GM23338 (cell line): ENCODE measurements around the gene AWAT1. TPM values are rescaled to one million over a fixed set of nuclear protein-coding genes. Genes with fewer than 3 reads are reported as not detected.

Experiments used
- ATAC-seq: fragments of 200-7000 bp; cut with Tn5 transposase; 3 replicates; pipeline ENCODE4 v1.9.1; 2020
- DNase-seq: peaks from one replicate; pipeline ENCODE4 v3.0.0-alpha.2; 2015; ENCODE audit warnings: low spot score
- H2AFZ ChIP-seq: fragments of 200-600 bp; sonication (generic); 2 replicates; pipeline ENCODE4 v1.8.0; 2016; ENCODE audit warnings: antibody characterized with exemption, mild to moderate bottlenecking, moderate library complexity
- H3F3A ChIP-seq: fragments of 200-600 bp; sonication (generic); replicated peaks from 2 replicates; pipeline ENCODE4 v1.8.0; 2017; ENCODE audit warnings: antibody characterized with exemption, mixed run types, low read depth
- H3K27ac ChIP-seq: fragments of 200-600 bp; sonication (generic); 2 replicates; pipeline ENCODE4 v1.6.1; 2016; ENCODE audit warnings: low read depth
- H3K27me3 ChIP-seq: fragments of 200-600 bp; sonication (generic); 2 replicates; pipeline ENCODE4 v1.8.0; 2016; ENCODE audit warnings: mild to moderate bottlenecking, mixed run types, moderate library complexity; ENCODE audit not compliant: insufficient read depth
- H3K36me3 ChIP-seq: fragments of 200-600 bp; sonication (generic); 2 replicates; pipeline ENCODE4 v1.8.0; 2016; ENCODE audit warnings: mild to moderate bottlenecking; ENCODE audit not compliant: insufficient read depth
- H3K4me1 ChIP-seq: fragments of 200-600 bp; sonication (generic); 2 replicates; pipeline ENCODE4 v1.8.0; 2016; ENCODE audit warnings: mild to moderate bottlenecking, moderate library complexity; ENCODE audit not compliant: insufficient read depth
- H3K4me2 ChIP-seq: fragments of 200-600 bp; sonication (generic); 2 replicates; pipeline ENCODE4 v1.7.1; 2017; ENCODE audit warnings: mixed run types
- H3K4me3 ChIP-seq: fragments of 200-600 bp; sonication (generic); 2 replicates; pipeline ENCODE4 v1.6.1; 2016; ENCODE audit warnings: mixed run types
- H3K79me2 ChIP-seq: fragments of 200-600 bp; sonication (generic); replicated peaks from 2 replicates; pipeline ENCODE4 v1.8.0; 2017; ENCODE audit warnings: mild to moderate bottlenecking; ENCODE audit not compliant: insufficient read depth
- H3K9me2 ChIP-seq: fragments of 200-600 bp; sonication (generic); 2 replicates; pipeline ENCODE4 v1.8.0; 2017; ENCODE audit not compliant: insufficient read depth
- H4K20me1 ChIP-seq: fragments of 200-600 bp; sonication (generic); replicated peaks from 2 replicates; pipeline ENCODE4 v1.8.0; 2017; ENCODE audit warnings: mild to moderate bottlenecking; ENCODE audit not compliant: insufficient read depth
- H3K27ac Mint-ChIP-seq: 2 replicates; pipeline ENCODE4 v1.8.0; 2020; ENCODE audit warnings: inconsistent platforms, mild to moderate bottlenecking, moderate library complexity, mixed read lengths
- H3K27me3 Mint-ChIP-seq: 3 replicates; pipeline ENCODE4 v1.8.0; 2022; ENCODE audit warnings: low read depth, mild to moderate bottlenecking, moderate library complexity, mixed read lengths, inconsistent platforms; ENCODE audit not compliant: insufficient read depth, poor library complexity
- H3K36me3 Mint-ChIP-seq: 3 replicates; pipeline ENCODE4 v1.8.0; 2021; ENCODE audit warnings: low read depth, mild to moderate bottlenecking, inconsistent platforms, moderate library complexity, mixed read lengths
- H3K4me1 Mint-ChIP-seq: 3 replicates; pipeline ENCODE4 v1.8.0; 2020; ENCODE audit warnings: mild to moderate bottlenecking, inconsistent platforms, mixed read lengths
- H3K4me3 Mint-ChIP-seq: 3 replicates; pipeline ENCODE4 v1.8.0; 2021; ENCODE audit warnings: moderate library complexity, mild to moderate bottlenecking, inconsistent platforms, mixed read lengths
- H3K9me3 Mint-ChIP-seq: 3 replicates; pipeline ENCODE4 v1.8.0; 2020; ENCODE audit warnings: moderate library complexity, mild to moderate bottlenecking, inconsistent platforms, mixed read lengths
- CREB1 ChIP-seq: fragments of 250-450 bp; sonication (Bioruptor Pico); IDR thresholded peaks from 2 replicates; pipeline ENCODE4 v1.5.0; 2020; ENCODE audit warnings: low read depth, mild to moderate bottlenecking, moderate library complexity
- CTCF ChIP-seq, 2 experiments: fragments of 200-600 bp in 1 of 2; sonication (generic) in 1 of 2; conservative IDR thresholded peaks; 2 replicates each; pipeline versions ENCODE4 v1.5.1 to v1.6.1; 2016 to 2017; ENCODE audit warnings: antibody characterized with exemption in 2 of 2, low read depth in 2 of 2, mild to moderate bottlenecking in 2 of 2, moderate library complexity in 1 of 2
- EZH2 ChIP-seq: fragments of 200-600 bp; sonication (generic); IDR thresholded peaks from one replicate; pipeline ENCODE4 v1.8.0; 2017; ENCODE audit warnings: antibody characterized with exemption, mild to moderate bottlenecking, low read depth; ENCODE audit not compliant: unreplicated experiment
- EZH2phosphoT487 ChIP-seq: fragments of 200-600 bp; sonication (generic); IDR thresholded peaks from one replicate; pipeline ENCODE4 v1.8.1; 2018; ENCODE audit warnings: antibody characterized with exemption; ENCODE audit not compliant: unreplicated experiment
- JUNB ChIP-seq: IDR thresholded peaks from one replicate; pipeline ENCODE4 v1.6.1; 2016; ENCODE audit warnings: antibody characterized with exemption; ENCODE audit not compliant: unreplicated experiment
- NANOG ChIP-seq: IDR thresholded peaks from 2 replicates; pipeline ENCODE4 v1.6.1; 2016; ENCODE audit warnings: antibody characterized with exemption, borderline replicate concordance
- POLR2AphosphoS5 ChIP-seq: IDR thresholded peaks from 2 replicates; pipeline ENCODE4 v1.6.1; 2016; ENCODE audit warnings: antibody characterized with exemption, low read depth
- STAT1 ChIP-seq: IDR thresholded peaks from one replicate; pipeline ENCODE4 v1.6.1; 2016; ENCODE audit warnings: antibody characterized with exemption; ENCODE audit not compliant: unreplicated experiment
- ZNF114 ChIP-seq: fragments of 250-450 bp; sonication (Bioruptor Pico); IDR thresholded peaks from 2 replicates; pipeline ENCODE4 v1.5.0; 2020; ENCODE audit warnings: mild to moderate bottlenecking, moderate library complexity
- ZNF331 ChIP-seq: fragments of 250-450 bp; sonication (Bioruptor Pico); IDR thresholded peaks from 2 replicates; pipeline ENCODE4 v1.5.0; 2020; ENCODE audit warnings: low read depth, mild to moderate bottlenecking, moderate library complexity
- polyA plus RNA-seq: library from polyadenylated mRNA; unstranded; fragments of >200 nt; fragmentation: Nextera tagmentation; extraction: Ambion mirVana; gene quantifications from 2 replicates; pipeline ENCODE4 v1.2.1, GENCODE V29; 2016
- total RNA-seq: library from RNA; depleted of rRNA; stranded (reverse); fragments of >200 nt; shearing (Covaris generic); gene quantifications from 2 replicates; pipeline ENCODE4 v1.2.3, GENCODE V29; 2014
- TF ChIP-seq, protein P1 (sequence below): IDR thresholded peaks from 2 replicates; pipeline ENCODE4 v1.6.1; 2016; ENCODE audit warnings: antibody characterized with exemption
- TF ChIP-seq, protein P2 (sequence below): fragments of 250-450 bp; sonication (Bioruptor Pico); IDR thresholded peaks from 2 replicates; pipeline ENCODE4 v1.5.0; 2020; ENCODE audit warnings: mild to moderate bottlenecking, moderate library complexity
- TF ChIP-seq, protein P3 (sequence below): IDR thresholded peaks from one replicate; pipeline ENCODE4 v1.6.1; 2018; ENCODE audit warnings: antibody characterized with exemption; ENCODE audit not compliant: unreplicated experiment

The AWAT1 gene
- total and polyA plus RNA-seq, 2 experiments from 2014 or later = not detected

DNA sequence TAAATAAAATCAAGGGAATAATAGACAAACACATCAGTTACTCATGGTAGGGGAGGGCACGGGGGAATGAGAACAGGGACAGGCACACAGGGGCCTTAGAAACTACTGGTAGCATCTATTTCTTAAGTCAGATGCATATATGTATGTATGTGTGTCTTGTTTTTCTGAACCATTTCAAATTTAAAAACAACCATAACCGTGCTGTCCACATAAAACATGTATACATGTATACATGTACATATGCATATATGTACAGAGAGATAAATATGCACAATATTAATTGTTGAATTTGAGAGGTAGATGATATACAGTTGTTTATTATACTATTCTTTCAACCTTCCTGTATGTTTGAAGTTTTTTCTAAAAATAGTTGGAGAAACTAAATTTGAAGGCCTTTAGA, 7.8 kb upstream of the AWAT1 start (continued):
- TF ChIP-seq EZH2 = no peak

DNA sequence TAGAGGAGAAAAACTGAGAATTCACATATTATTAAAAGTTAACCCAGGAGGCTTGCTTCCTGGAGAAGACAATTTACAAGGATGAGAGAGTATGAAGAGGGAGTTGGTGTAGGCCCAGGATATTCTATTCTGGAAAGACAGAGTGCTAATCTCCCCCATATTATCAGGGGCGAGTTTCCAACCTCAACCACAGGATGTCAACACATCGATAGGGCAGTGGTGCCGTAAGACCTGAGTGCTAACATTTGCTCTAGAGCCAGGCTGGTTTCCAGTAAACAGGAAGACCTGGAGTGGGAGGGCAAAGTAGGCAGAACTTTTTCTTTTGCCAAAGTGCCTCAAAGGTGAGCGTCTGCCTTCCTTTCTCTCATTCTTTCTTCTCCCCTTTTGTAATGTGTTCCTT, 2.8 kb upstream of the AWAT1 start:
- TF ChIP-seq POLR2AphosphoS5 (no peak), STAT1 (no peak), EZH2phosphoT487 (no peak), CTCF (conservative IDR thresholded peaks at IDR 0.05; ENCODE audit: low read depth in 2 of 2) (no peak), JUNB (no peak), CREB1 (CRISPR knock-in tag) (no peak), ZNF331 (CRISPR knock-in tag) (no peak), NANOG (no peak), ZNF114 (CRISPR knock-in tag) (no peak), EZH2 (no peak)
- TF ChIP-seq, protein P1, sequence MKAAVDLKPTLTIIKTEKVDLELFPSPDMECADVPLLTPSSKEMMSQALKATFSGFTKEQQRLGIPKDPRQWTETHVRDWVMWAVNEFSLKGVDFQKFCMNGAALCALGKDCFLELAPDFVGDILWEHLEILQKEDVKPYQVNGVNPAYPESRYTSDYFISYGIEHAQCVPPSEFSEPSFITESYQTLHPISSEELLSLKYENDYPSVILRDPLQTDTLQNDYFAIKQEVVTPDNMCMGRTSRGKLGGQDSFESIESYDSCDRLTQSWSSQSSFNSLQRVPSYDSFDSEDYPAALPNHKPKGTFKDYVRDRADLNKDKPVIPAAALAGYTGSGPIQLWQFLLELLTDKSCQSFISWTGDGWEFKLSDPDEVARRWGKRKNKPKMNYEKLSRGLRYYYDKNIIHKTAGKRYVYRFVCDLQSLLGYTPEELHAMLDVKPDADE = no peak
- TF ChIP-seq, protein P2, sequence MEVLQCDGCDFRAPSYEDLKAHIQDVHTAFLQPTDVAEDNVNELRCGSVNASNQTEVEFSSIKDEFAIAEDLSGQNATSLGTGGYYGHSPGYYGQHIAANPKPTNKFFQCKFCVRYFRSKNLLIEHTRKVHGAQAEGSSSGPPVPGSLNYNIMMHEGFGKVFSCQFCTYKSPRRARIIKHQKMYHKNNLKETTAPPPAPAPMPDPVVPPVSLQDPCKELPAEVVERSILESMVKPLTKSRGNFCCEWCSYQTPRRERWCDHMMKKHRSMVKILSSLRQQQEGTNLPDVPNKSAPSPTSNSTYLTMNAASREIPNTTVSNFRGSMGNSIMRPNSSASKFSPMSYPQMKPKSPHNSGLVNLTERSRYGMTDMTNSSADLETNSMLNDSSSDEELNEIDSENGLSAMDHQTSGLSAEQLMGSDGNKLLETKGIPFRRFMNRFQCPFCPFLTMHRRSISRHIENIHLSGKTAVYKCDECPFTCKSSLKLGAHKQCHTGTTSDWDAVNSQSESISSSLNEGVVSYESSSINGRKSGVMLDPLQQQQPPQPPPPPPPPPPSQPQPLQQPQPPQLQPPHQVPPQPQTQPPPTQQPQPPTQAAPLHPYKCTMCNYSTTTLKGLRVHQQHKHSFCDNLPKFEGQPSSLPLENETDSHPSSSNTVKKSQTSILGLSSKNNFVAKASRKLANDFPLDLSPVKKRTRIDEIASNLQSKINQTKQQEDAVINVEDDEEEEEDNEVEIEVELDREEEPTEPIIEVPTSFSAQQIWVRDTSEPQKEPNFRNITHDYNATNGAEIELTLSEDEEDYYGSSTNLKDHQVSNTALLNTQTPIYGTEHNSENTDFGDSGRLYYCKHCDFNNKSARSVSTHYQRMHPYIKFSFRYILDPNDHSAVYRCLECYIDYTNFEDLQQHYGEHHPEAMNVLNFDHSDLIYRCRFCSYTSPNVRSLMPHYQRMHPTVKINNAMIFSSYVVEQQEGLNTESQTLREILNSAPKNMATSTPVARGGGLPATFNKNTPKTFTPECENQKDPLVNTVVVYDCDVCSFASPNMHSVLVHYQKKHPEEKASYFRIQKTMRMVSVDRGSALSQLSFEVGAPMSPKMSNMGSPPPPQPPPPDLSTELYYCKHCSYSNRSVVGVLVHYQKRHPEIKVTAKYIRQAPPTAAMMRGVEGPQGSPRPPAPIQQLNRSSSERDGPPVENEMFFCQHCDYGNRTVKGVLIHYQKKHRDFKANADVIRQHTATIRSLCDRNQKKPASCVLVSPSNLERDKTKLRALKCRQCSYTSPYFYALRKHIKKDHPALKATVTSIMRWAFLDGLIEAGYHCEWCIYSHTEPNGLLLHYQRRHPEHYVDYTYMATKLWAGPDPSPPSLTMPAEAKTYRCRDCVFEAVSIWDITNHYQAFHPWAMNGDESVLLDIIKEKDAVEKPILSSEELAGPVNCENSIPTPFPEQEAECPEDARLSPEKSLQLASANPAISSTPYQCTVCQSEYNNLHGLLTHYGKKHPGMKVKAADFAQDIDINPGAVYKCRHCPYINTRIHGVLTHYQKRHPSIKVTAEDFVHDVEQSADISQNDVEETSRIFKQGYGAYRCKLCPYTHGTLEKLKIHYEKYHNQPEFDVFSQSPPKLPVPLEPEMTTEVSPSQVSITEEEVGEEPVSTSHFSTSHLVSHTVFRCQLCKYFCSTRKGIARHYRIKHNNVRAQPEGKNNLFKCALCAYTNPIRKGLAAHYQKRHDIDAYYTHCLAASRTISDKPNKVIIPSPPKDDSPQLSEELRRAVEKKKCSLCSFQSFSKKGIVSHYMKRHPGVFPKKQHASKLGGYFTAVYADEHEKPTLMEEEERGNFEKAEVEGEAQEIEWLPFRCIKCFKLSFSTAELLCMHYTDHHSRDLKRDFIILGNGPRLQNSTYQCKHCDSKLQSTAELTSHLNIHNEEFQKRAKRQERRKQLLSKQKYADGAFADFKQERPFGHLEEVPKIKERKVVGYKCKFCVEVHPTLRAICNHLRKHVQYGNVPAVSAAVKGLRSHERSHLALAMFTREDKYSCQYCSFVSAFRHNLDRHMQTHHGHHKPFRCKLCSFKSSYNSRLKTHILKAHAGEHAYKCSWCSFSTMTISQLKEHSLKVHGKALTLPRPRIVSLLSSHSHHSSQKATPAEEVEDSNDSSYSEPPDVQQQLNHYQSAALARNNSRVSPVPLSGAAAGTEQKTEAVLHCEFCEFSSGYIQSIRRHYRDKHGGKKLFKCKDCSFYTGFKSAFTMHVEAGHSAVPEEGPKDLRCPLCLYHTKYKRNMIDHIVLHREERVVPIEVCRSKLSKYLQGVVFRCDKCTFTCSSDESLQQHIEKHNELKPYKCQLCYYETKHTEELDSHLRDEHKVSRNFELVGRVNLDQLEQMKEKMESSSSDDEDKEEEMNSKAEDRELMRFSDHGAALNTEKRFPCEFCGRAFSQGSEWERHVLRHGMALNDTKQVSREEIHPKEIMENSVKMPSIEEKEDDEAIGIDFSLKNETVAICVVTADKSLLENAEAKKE (CRISPR knock-in tag) = no peak
- TF ChIP-seq, protein P3, sequence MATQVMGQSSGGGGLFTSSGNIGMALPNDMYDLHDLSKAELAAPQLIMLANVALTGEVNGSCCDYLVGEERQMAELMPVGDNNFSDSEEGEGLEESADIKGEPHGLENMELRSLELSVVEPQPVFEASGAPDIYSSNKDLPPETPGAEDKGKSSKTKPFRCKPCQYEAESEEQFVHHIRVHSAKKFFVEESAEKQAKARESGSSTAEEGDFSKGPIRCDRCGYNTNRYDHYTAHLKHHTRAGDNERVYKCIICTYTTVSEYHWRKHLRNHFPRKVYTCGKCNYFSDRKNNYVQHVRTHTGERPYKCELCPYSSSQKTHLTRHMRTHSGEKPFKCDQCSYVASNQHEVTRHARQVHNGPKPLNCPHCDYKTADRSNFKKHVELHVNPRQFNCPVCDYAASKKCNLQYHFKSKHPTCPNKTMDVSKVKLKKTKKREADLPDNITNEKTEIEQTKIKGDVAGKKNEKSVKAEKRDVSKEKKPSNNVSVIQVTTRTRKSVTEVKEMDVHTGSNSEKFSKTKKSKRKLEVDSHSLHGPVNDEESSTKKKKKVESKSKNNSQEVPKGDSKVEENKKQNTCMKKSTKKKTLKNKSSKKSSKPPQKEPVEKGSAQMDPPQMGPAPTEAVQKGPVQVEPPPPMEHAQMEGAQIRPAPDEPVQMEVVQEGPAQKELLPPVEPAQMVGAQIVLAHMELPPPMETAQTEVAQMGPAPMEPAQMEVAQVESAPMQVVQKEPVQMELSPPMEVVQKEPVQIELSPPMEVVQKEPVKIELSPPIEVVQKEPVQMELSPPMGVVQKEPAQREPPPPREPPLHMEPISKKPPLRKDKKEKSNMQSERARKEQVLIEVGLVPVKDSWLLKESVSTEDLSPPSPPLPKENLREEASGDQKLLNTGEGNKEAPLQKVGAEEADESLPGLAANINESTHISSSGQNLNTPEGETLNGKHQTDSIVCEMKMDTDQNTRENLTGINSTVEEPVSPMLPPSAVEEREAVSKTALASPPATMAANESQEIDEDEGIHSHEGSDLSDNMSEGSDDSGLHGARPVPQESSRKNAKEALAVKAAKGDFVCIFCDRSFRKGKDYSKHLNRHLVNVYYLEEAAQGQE = no peak
- H3K36me3 Mint-ChIP-seq = no peaks in the 10 kb centered on the region
- H3K4me3 Mint-ChIP-seq = no peak overlapping the region
- Histone ChIP-seq H2AFZ (no peak overlapping the region), H3K9me2 (no peaks in the 10 kb centered on the region), H3K27me3 (no peaks in the 10 kb centered on the region), H4K20me1 (no peaks in the 10 kb centered on the region), H3K4me3 (no peak overlapping the region), H3F3A (no peaks in the 10 kb centered on the region), H3K27ac (no peak overlapping the region), H3K79me2 (no peaks in the 10 kb centered on the region), H3K4me1 (no peaks in the 10 kb centered on the region), H3K4me2 (no peak overlapping the region), H3K36me3 (no peaks in the 10 kb centered on the region)
- H3K4me1 Mint-ChIP-seq = no peaks in the 10 kb centered on the region; the same call in 2 of the 3 replicates
- ATAC-seq (no peak), DNase-seq (no peak)
- no peaks in the 10 kb centered on the region for H3K9me3 Mint-ChIP-seq
- peaks cover 4% of the 10 kb centered on the region for H3K27me3 Mint-ChIP-seq
- H3K27ac Mint-ChIP-seq = no peak overlapping the region
